OCI-LY7 (cell line): ENCODE data around the gene ZNF239. TPM values are rescaled to one million over a fixed set of nuclear protein-coding genes. Genes with fewer than 3 reads are reported as not detected.
A peak's percentile ranks its signal among the peaks of the same experiment; 100 is the strongest.

ENCODE experiments used
- BruUV-seq: library from RNA; stranded (reverse); fragments of 400-500 nt; replicated peaks from 2 replicates; lab custom pipeline; 2021; lab: Mats Ljungman, UMichigan
- CTCF ChIA-PET: fragments of 300-600 bp; sonication (Branson Sonifier 250); formaldehyde crosslinking; loops from one replicate; lab custom pipeline; 2022; ENCODE audit warnings: antibody characterized with exemption; ENCODE audit not compliant: unreplicated experiment; lab: Charles Lee
- POLR2A ChIA-PET: fragments of 300-600 bp; sonication (Branson Sonifier 250); formaldehyde crosslinking; loops from one replicate; lab custom pipeline; 2022; ENCODE audit warnings: antibody characterized with exemption; lab: Charles Lee
- DNase-seq: peaks from one replicate; pipeline ENCODE4 v3.0.0-alpha.2; 2015; ENCODE audit warnings: low spot score
- H2AFZ ChIP-seq: fragments of 200-600 bp; sonication (generic), shearing (Covaris generic); 2 replicates; pipeline ENCODE4 v1.6.1; 2014; ENCODE audit warnings: mild to moderate bottlenecking, antibody characterized with exemption, low read length, moderate library complexity
- H3K27ac ChIP-seq: fragments of 200-600 bp; sonication (generic); 2 replicates; pipeline ENCODE4 v1.5.1; 2014; ENCODE audit warnings: mixed run types, low read depth, mild to moderate bottlenecking, moderate library complexity, low read length, inconsistent platforms; ENCODE audit not compliant: poor library complexity, severe bottlenecking
- H3K36me3 ChIP-seq: fragments of 200-600 bp; sonication (generic); 2 replicates; pipeline ENCODE4 v1.6.1; 2014; ENCODE audit warnings: mild to moderate bottlenecking, antibody characterized with exemption, low read length, moderate library complexity, mixed read lengths; ENCODE audit not compliant: insufficient read depth
- H3K4me1 ChIP-seq: fragments of 200-600 bp; sonication (generic); 2 replicates; pipeline ENCODE4 v1.5.1; 2014; ENCODE audit warnings: mild to moderate bottlenecking, low read length; ENCODE audit not compliant: insufficient read depth, poor library complexity, severe bottlenecking
- H3K4me2 ChIP-seq: fragments of 200-600 bp; sonication (generic); 2 replicates; pipeline ENCODE4 v1.6.1; 2014; ENCODE audit warnings: mild to moderate bottlenecking, low read length
- H3K4me3 ChIP-seq: fragments of 200-600 bp; sonication (generic); 2 replicates; pipeline ENCODE4 v1.5.1; 2014; ENCODE audit warnings: mild to moderate bottlenecking, low read depth, low read length; ENCODE audit not compliant: poor library complexity, severe bottlenecking
- H3K79me2 ChIP-seq: fragments of 200-600 bp; sonication (generic); 2 replicates; pipeline ENCODE4 v1.6.1; 2016; ENCODE audit warnings: low read depth, mild to moderate bottlenecking, low read length, moderate library complexity, mixed read lengths; ENCODE audit not compliant: insufficient read depth
- H3K9me2 ChIP-seq: fragments of 200-600 bp; sonication (generic); 2 replicates; pipeline ENCODE4 v1.6.1; 2016; ENCODE audit warnings: mild to moderate bottlenecking, low read length, mixed read lengths; ENCODE audit not compliant: insufficient read depth
- H3K9me3 ChIP-seq: fragments of 200-600 bp; sonication (generic); 2 replicates; pipeline ENCODE4 v1.6.1; 2014; ENCODE audit warnings: mild to moderate bottlenecking, mixed run types, low read length, mixed read lengths
- H4K20me1 ChIP-seq: fragments of 200-600 bp; sonication (generic); 2 replicates; pipeline ENCODE4 v1.6.1; 2014; ENCODE audit warnings: mild to moderate bottlenecking, antibody characterized with exemption, low read length, moderate library complexity, mixed read lengths; ENCODE audit not compliant: insufficient read depth
- EZH2phosphoT487 ChIP-seq: fragments of 200-600 bp; sonication (generic); IDR thresholded peaks from 2 replicates; pipeline ENCODE4 v1.6.1; 2018; ENCODE audit warnings: low read depth, borderline replicate concordance, mild to moderate bottlenecking, mixed run types, antibody characterized with exemption, low read length, moderate library complexity, mixed read lengths
- intact Hi-C: fragments of 100-400 bp; cut with micrococcal nuclease; formaldehyde crosslinking; loops from one replicate; pipeline ENCODE4 v1.10.0; 2022; ENCODE audit not compliant: unreplicated experiment
- total RNA-seq, 2 experiments: library from RNA; depleted of rRNA in 1 of 2; stranded (reverse); fragments of >200 nt in 1 of 2; shearing (Covaris generic) in 1 of 2; gene quantifications; 2 replicates each; pipeline ENCODE4 v1.2.3, GENCODE V29; 2014 to 2022
- TF ChIP-seq, protein P1 (sequence below): fragments of 200-600 bp; sonication (generic); conservative IDR thresholded peaks from 2 replicates; pipeline ENCODE4 v1.5.1; 2014; ENCODE audit warnings: mild to moderate bottlenecking, antibody characterized with exemption, low read length, moderate library complexity, mixed read lengths

The ZNF239 gene
- total RNA-seq, 2 experiments from 2014 or later = not detected

GRCh38 chr10:43607199-43607573 is 32.8 kb upstream of the ZNF239 start:
- POLR2A ChIA-PET = interaction anchor here (1.1 to 1.3 kb wide), 2 partner anchors 9 to 11 kb away, joined by 3 to 5 read pairs; no protein-coding TSS in a partner anchor

GRCh38 chr10:43606323-43607198 is 32.1 kb upstream of the ZNF239 start, which contains the start of gene ZNF485:
Gene ZNF485, plus strand, starts transcription at chr10:43606438. Its CDS starts 613 bp downstream, at chr10:43607051.
- H3K79me2 ChIP-seq = no peaks in the 10 kb centered on the region
- no TSS peak for BruUV-seq
- H2AFZ ChIP-seq = peak within 1 kb of the TSS; percentile 74
- peaks cover 14% of the 10 kb centered on the region; the same call in 1 of the 2 replicates for H3K36me3 ChIP-seq
- H3K4me3 ChIP-seq = peak within 1 kb of the TSS; percentile 76
- intact Hi-C loops = no loop called here
- no peaks in the 10 kb centered on the region for H3K9me3 ChIP-seq
- peak within 1 kb of the TSS; percentile 75 for H3K4me2 ChIP-seq
- peak; percentile 85 for DNase-seq
- peaks cover 5% of the 10 kb centered on the region for H3K4me1 ChIP-seq
- ChIA-PET POLR2A (interaction anchor here (1.1 to 1.7 kb wide), 4 partner anchors 10 to 15 kb away, joined by 3 to 6 read pairs (median 4); no protein-coding TSS in a partner anchor), CTCF (no interaction called here)
- no peaks in the 10 kb centered on the region for H4K20me1 ChIP-seq
- no peaks in the 10 kb centered on the region for H3K9me2 ChIP-seq
- no peak within 1 kb of the TSS for H3K27ac ChIP-seq
- no peak for TF ChIP-seq EZH2phosphoT487
- TF ChIP-seq, protein P1, sequence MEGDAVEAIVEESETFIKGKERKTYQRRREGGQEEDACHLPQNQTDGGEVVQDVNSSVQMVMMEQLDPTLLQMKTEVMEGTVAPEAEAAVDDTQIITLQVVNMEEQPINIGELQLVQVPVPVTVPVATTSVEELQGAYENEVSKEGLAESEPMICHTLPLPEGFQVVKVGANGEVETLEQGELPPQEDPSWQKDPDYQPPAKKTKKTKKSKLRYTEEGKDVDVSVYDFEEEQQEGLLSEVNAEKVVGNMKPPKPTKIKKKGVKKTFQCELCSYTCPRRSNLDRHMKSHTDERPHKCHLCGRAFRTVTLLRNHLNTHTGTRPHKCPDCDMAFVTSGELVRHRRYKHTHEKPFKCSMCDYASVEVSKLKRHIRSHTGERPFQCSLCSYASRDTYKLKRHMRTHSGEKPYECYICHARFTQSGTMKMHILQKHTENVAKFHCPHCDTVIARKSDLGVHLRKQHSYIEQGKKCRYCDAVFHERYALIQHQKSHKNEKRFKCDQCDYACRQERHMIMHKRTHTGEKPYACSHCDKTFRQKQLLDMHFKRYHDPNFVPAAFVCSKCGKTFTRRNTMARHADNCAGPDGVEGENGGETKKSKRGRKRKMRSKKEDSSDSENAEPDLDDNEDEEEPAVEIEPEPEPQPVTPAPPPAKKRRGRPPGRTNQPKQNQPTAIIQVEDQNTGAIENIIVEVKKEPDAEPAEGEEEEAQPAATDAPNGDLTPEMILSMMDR = no peak

More at GRCh38 chr10:43607199-43607573, 32.8 kb upstream of the ZNF239 start:
- Histone ChIP-seq H3K4me3 (peak overlapping the region; percentile 76), H3K36me3 (peaks cover 19% of the 10 kb centered on the region; the same call in 1 of the 2 replicates), H3K9me3 (no peaks in the 10 kb centered on the region), H4K20me1 (no peaks in the 10 kb centered on the region), H3K4me1 (peaks cover 5% of the 10 kb centered on the region), H2AFZ (peak overlapping the region; percentile 74; the same call in 1 of the 2 replicates), H3K27ac (no peak overlapping the region), H3K4me2 (peak overlapping the region; percentile 75), H3K9me2 (no peaks in the 10 kb centered on the region), H3K79me2 (no peaks in the 10 kb centered on the region)
- CTCF ChIA-PET = no interaction called here
- intact Hi-C loops = no loop called here
- no peak for TF ChIP-seq EZH2phosphoT487
- TF ChIP-seq, protein P1 = no peak
- BruUV-seq = no TSS peak
- DNase-seq = no peak
